GM23338 (cell line): Measurements from ENCODE around the gene SNX14. TPM values are rescaled to one million over a fixed set of nuclear protein-coding genes. Genes with fewer than 3 reads are reported as not detected.

ENCODE experiments used
- ATAC-seq: fragments of 200-7000 bp; cut with Tn5 transposase; 3 replicates; pipeline ENCODE4 v1.9.1; 2020
- DNase-seq: peaks from one replicate; pipeline ENCODE4 v3.0.0-alpha.2; 2015; ENCODE audit warnings: low spot score
- H2AFZ ChIP-seq: fragments of 200-600 bp; sonication (generic); 2 replicates; pipeline ENCODE4 v1.8.0; 2016; ENCODE audit warnings: antibody characterized with exemption, mild to moderate bottlenecking, moderate library complexity
- H3F3A ChIP-seq: fragments of 200-600 bp; sonication (generic); replicated peaks from 2 replicates; pipeline ENCODE4 v1.8.0; 2017; ENCODE audit warnings: antibody characterized with exemption, mixed run types, low read depth
- H3K27ac ChIP-seq: fragments of 200-600 bp; sonication (generic); 2 replicates; pipeline ENCODE4 v1.6.1; 2016; ENCODE audit warnings: low read depth
- H3K27me3 ChIP-seq: fragments of 200-600 bp; sonication (generic); 2 replicates; pipeline ENCODE4 v1.8.0; 2016; ENCODE audit warnings: mild to moderate bottlenecking, mixed run types, moderate library complexity; ENCODE audit not compliant: insufficient read depth
- H3K36me3 ChIP-seq: fragments of 200-600 bp; sonication (generic); 2 replicates; pipeline ENCODE4 v1.8.0; 2016; ENCODE audit warnings: mild to moderate bottlenecking; ENCODE audit not compliant: insufficient read depth
- H3K4me1 ChIP-seq: fragments of 200-600 bp; sonication (generic); 2 replicates; pipeline ENCODE4 v1.8.0; 2016; ENCODE audit warnings: mild to moderate bottlenecking, moderate library complexity; ENCODE audit not compliant: insufficient read depth
- H3K4me2 ChIP-seq: fragments of 200-600 bp; sonication (generic); 2 replicates; pipeline ENCODE4 v1.7.1; 2017; ENCODE audit warnings: mixed run types
- H3K4me3 ChIP-seq: fragments of 200-600 bp; sonication (generic); 2 replicates; pipeline ENCODE4 v1.6.1; 2016; ENCODE audit warnings: mixed run types
- H3K79me2 ChIP-seq: fragments of 200-600 bp; sonication (generic); replicated peaks from 2 replicates; pipeline ENCODE4 v1.8.0; 2017; ENCODE audit warnings: mild to moderate bottlenecking; ENCODE audit not compliant: insufficient read depth
- H3K9me2 ChIP-seq: fragments of 200-600 bp; sonication (generic); 2 replicates; pipeline ENCODE4 v1.8.0; 2017; ENCODE audit not compliant: insufficient read depth
- H4K20me1 ChIP-seq: fragments of 200-600 bp; sonication (generic); replicated peaks from 2 replicates; pipeline ENCODE4 v1.8.0; 2017; ENCODE audit warnings: mild to moderate bottlenecking; ENCODE audit not compliant: insufficient read depth
- H3K27ac Mint-ChIP-seq: 2 replicates; pipeline ENCODE4 v1.8.0; 2020; ENCODE audit warnings: inconsistent platforms, mild to moderate bottlenecking, moderate library complexity, mixed read lengths
- H3K27me3 Mint-ChIP-seq: 3 replicates; pipeline ENCODE4 v1.8.0; 2022; ENCODE audit warnings: low read depth, mild to moderate bottlenecking, moderate library complexity, mixed read lengths, inconsistent platforms; ENCODE audit not compliant: insufficient read depth, poor library complexity
- H3K36me3 Mint-ChIP-seq: 3 replicates; pipeline ENCODE4 v1.8.0; 2021; ENCODE audit warnings: low read depth, mild to moderate bottlenecking, inconsistent platforms, moderate library complexity, mixed read lengths
- H3K4me1 Mint-ChIP-seq: 3 replicates; pipeline ENCODE4 v1.8.0; 2020; ENCODE audit warnings: mild to moderate bottlenecking, inconsistent platforms, mixed read lengths
- H3K4me3 Mint-ChIP-seq: 3 replicates; pipeline ENCODE4 v1.8.0; 2021; ENCODE audit warnings: moderate library complexity, mild to moderate bottlenecking, inconsistent platforms, mixed read lengths
- H3K9me3 Mint-ChIP-seq: 3 replicates; pipeline ENCODE4 v1.8.0; 2020; ENCODE audit warnings: moderate library complexity, mild to moderate bottlenecking, inconsistent platforms, mixed read lengths
- CREB1 ChIP-seq: fragments of 250-450 bp; sonication (Bioruptor Pico); IDR thresholded peaks from 2 replicates; pipeline ENCODE4 v1.5.0; 2020; ENCODE audit warnings: low read depth, mild to moderate bottlenecking, moderate library complexity
- CTCF ChIP-seq, 2 experiments: fragments of 200-600 bp in 1 of 2; sonication (generic) in 1 of 2; conservative IDR thresholded peaks; 2 replicates each; pipeline versions ENCODE4 v1.5.1 to v1.6.1; 2016 to 2017; ENCODE audit warnings: antibody characterized with exemption in 2 of 2, low read depth in 2 of 2, mild to moderate bottlenecking in 2 of 2, moderate library complexity in 1 of 2
- ETS1 ChIP-seq: IDR thresholded peaks from 2 replicates; pipeline ENCODE4 v1.6.1; 2016; ENCODE audit warnings: antibody characterized with exemption
- EZH2 ChIP-seq: fragments of 200-600 bp; sonication (generic); IDR thresholded peaks from one replicate; pipeline ENCODE4 v1.8.0; 2017; ENCODE audit warnings: antibody characterized with exemption, mild to moderate bottlenecking, low read depth; ENCODE audit not compliant: unreplicated experiment
- EZH2phosphoT487 ChIP-seq: fragments of 200-600 bp; sonication (generic); IDR thresholded peaks from one replicate; pipeline ENCODE4 v1.8.1; 2018; ENCODE audit warnings: antibody characterized with exemption; ENCODE audit not compliant: unreplicated experiment
- JUNB ChIP-seq: IDR thresholded peaks from one replicate; pipeline ENCODE4 v1.6.1; 2016; ENCODE audit warnings: antibody characterized with exemption; ENCODE audit not compliant: unreplicated experiment
- NANOG ChIP-seq: IDR thresholded peaks from 2 replicates; pipeline ENCODE4 v1.6.1; 2016; ENCODE audit warnings: antibody characterized with exemption, borderline replicate concordance
- POLR2AphosphoS5 ChIP-seq: IDR thresholded peaks from 2 replicates; pipeline ENCODE4 v1.6.1; 2016; ENCODE audit warnings: antibody characterized with exemption, low read depth
- REST ChIP-seq: IDR thresholded peaks from one replicate; pipeline ENCODE4 v1.6.1; 2018; ENCODE audit warnings: antibody characterized with exemption; ENCODE audit not compliant: unreplicated experiment
- STAT1 ChIP-seq: IDR thresholded peaks from one replicate; pipeline ENCODE4 v1.6.1; 2016; ENCODE audit warnings: antibody characterized with exemption; ENCODE audit not compliant: unreplicated experiment
- ZNF114 ChIP-seq: fragments of 250-450 bp; sonication (Bioruptor Pico); IDR thresholded peaks from 2 replicates; pipeline ENCODE4 v1.5.0; 2020; ENCODE audit warnings: mild to moderate bottlenecking, moderate library complexity
- ZNF331 ChIP-seq: fragments of 250-450 bp; sonication (Bioruptor Pico); IDR thresholded peaks from 2 replicates; pipeline ENCODE4 v1.5.0; 2020; ENCODE audit warnings: low read depth, mild to moderate bottlenecking, moderate library complexity
- ZNF462 ChIP-seq: fragments of 250-450 bp; sonication (Bioruptor Pico); IDR thresholded peaks from 2 replicates; pipeline ENCODE4 v1.5.0; 2020; ENCODE audit warnings: mild to moderate bottlenecking, moderate library complexity
- polyA plus RNA-seq: library from polyadenylated mRNA; unstranded; fragments of >200 nt; fragmentation: Nextera tagmentation; extraction: Ambion mirVana; gene quantifications from 2 replicates; pipeline ENCODE4 v1.2.1, GENCODE V29; 2016
- total RNA-seq: library from RNA; depleted of rRNA; stranded (reverse); fragments of >200 nt; shearing (Covaris generic); gene quantifications from 2 replicates; pipeline ENCODE4 v1.2.3, GENCODE V29; 2014

SNX14 gene
- total and polyA plus RNA-seq, 2 experiments from 2014 or later: 23.1 to 32.0 TPM

- no peaks in the 10 kb centered on the region; the same call in 2 of the 3 replicates for H3K36me3 Mint-ChIP-seq
- no peak for TF ChIP-seq JUNB
- TF ChIP-seq EZH2: no peak
- TF ChIP-seq ETS1: no peak
- no peak for TF ChIP-seq REST
- no peak for TF ChIP-seq CTCF (conservative IDR thresholded peaks at IDR 0.05; ENCODE audit: low read depth in 2 of 2)
- TF ChIP-seq CREB1: no peak
- TF ChIP-seq ZNF462 (CRISPR knock-in tag): no peak
- TF ChIP-seq ZNF114 (CRISPR knock-in tag): no peak
- no peak for TF ChIP-seq STAT1
- TF ChIP-seq NANOG: no peak
- TF ChIP-seq POLR2AphosphoS5: no peak
- TF ChIP-seq ZNF331 (CRISPR knock-in tag): no peak
- TF ChIP-seq EZH2phosphoT487: no peak
- ATAC-seq: no peak
- no peaks in the 10 kb centered on the region for H3K9me3 Mint-ChIP-seq
- peaks cover 4% of the 10 kb centered on the region for H3K27me3 Mint-ChIP-seq
- H3K27ac Mint-ChIP-seq: no peak overlapping the region
- no peak overlapping the region for H3K4me2 ChIP-seq
- no peak overlapping the region for H3K27ac ChIP-seq
- 0 out of 2 replicates have a peak, but pooled peaks cover 3% of the 10 kb centered on the region for H3K9me2 ChIP-seq
- peaks cover 22% of the 10 kb centered on the region for H3K4me1 ChIP-seq
- H3K27me3 ChIP-seq: no peaks in the 10 kb centered on the region
- H3K36me3 ChIP-seq: no peaks in the 10 kb centered on the region
- H4K20me1 ChIP-seq: no peaks in the 10 kb centered on the region
- peaks cover 19% of the 10 kb centered on the region for H3K4me1 Mint-ChIP-seq
- no peaks in the 10 kb centered on the region for H3F3A ChIP-seq
- no peak for DNase-seq
- no peaks in the 10 kb centered on the region for H3K79me2 ChIP-seq
- H3K4me3 ChIP-seq: no peak overlapping the region
- H2AFZ ChIP-seq: peak overlapping the region; percentile 66; the same call in 1 of the 2 replicates
- H3K4me3 Mint-ChIP-seq: no peak overlapping the region
Measured at GRCh38 chr6:85463621-85464259, 129.9 kb downstream of the SNX14 start.
